SK-N-SH (cell line): ENCODE measurements around the gene MACROD1. TPM values are rescaled to one million over a fixed set of nuclear protein-coding genes. Genes with fewer than 3 reads are reported as not detected.
"Not testable (repeated sequence)": the region's sequence is repeated elsewhere in the genome, so short reads cannot be mapped to it uniquely, and the experiment has no call there.

Source experiments
- CTCF ChIA-PET: fragments of 300-600, 350-600 bp; formaldehyde crosslinking; extraction: SDS; loops from one replicate; lab custom pipeline; 2021; lab: Yijun Ruan, JAX
- POLR2A ChIA-PET: fragments of 350-600 bp; sonication (Branson Sonifier 250); formaldehyde crosslinking; extraction: SDS; loops from one replicate; lab custom pipeline; 2020; ENCODE audit warnings: antibody characterized with exemption, inconsistent platforms; lab: Yijun Ruan, JAX
- DNase-seq: peaks from one replicate; pipeline ENCODE4 v3.0.0; 2012
- H2AFZ ChIP-seq: fragments of 200-600 bp; sonication (generic); 2 replicates; pipeline ENCODE4 v1.8.1; 2016; ENCODE audit warnings: antibody characterized with exemption, mild to moderate bottlenecking, low read depth
- H3F3A ChIP-seq: fragments of 200-600 bp; sonication (generic); replicated peaks from 2 replicates; pipeline ENCODE3; 2016; ENCODE audit warnings: antibody characterized with exemption, mild to moderate bottlenecking; ENCODE audit not compliant: insufficient read depth
- H3K27ac ChIP-seq, 2 experiments: fragments of 200-500 bp in 1 of 2; fragments of 200-600 bp in 1 of 2; sonication (Bioruptor generic) in 1 of 2; sonication (generic), shearing (Covaris generic) in 1 of 2; 2 replicates each; pipeline versions ENCODE4 v1.5.1 to v1.6.1; 2014 to 2016; ENCODE audit warnings: low read depth in 2 of 2, inconsistent platforms in 1 of 2, low read length in 1 of 2, mild to moderate bottlenecking in 1 of 2, mixed read lengths in 1 of 2
- H3K27me3 ChIP-seq: fragments of 200-600 bp; sonication (generic), shearing (Covaris generic); 2 replicates; pipeline ENCODE4 v1.6.1; 2016; ENCODE audit warnings: mixed run types; ENCODE audit not compliant: insufficient read depth
- H3K36me3 ChIP-seq, 2 experiments: fragments of 200-500 bp in 1 of 2; fragments of 200-600 bp in 1 of 2; sonication (Bioruptor generic) in 1 of 2; sonication (generic) in 1 of 2; replicated peaks in 1 of 2; 2 replicates each; pipeline versions ENCODE3 to v1.5.1; 2014 to 2016; ENCODE audit warnings: low read length in 1 of 2, mild to moderate bottlenecking in 1 of 2; ENCODE audit not compliant: insufficient read depth in 2 of 2, control insufficient read depth in 1 of 2
- H3K4me1 ChIP-seq, 2 experiments: fragments of 200-500 bp in 1 of 2; fragments of 200-600 bp in 1 of 2; sonication (Bioruptor generic) in 1 of 2; sonication (generic), shearing (Covaris generic) in 1 of 2; 2 replicates each; pipeline versions ENCODE4 v1.5.1 to v1.6.1; 2014 to 2016; ENCODE audit warnings: low read depth in 1 of 2, low read length in 1 of 2, mixed run types in 1 of 2; ENCODE audit not compliant: insufficient read depth in 2 of 2, control insufficient read depth in 1 of 2
- H3K4me2 ChIP-seq: fragments of 200-600 bp; sonication (generic), shearing (Covaris generic); 2 replicates; pipeline ENCODE4 v1.6.1; 2017; ENCODE audit warnings: mixed run types
- H3K4me3 ChIP-seq, 2 experiments: fragments of 200-500 bp in 1 of 2; fragments of 200-600 bp in 1 of 2; sonication (Bioruptor generic) in 1 of 2; sonication (generic), shearing (Covaris generic) in 1 of 2; 2 replicates each; pipeline versions ENCODE4 v1.5.1 to v1.8.1; 2014 to 2016; ENCODE audit warnings: low read depth in 2 of 2, inconsistent platforms in 1 of 2, low read length in 1 of 2, mild to moderate bottlenecking in 1 of 2, mixed read lengths in 1 of 2, moderate library complexity in 1 of 2
- H3K79me2 ChIP-seq: fragments of 200-600 bp; sonication (generic); 2 replicates; pipeline ENCODE4 v1.8.1; 2017; ENCODE audit warnings: mild to moderate bottlenecking; ENCODE audit not compliant: insufficient read depth
- H3K9ac ChIP-seq: fragments of 200-600 bp; sonication (generic); 2 replicates; pipeline ENCODE4 v1.6.1; 2017; ENCODE audit warnings: mixed run types
- H3K9me2 ChIP-seq: fragments of 200-600 bp; sonication (generic); 2 replicates; pipeline ENCODE4 v1.6.1; 2017; ENCODE audit warnings: mixed run types
- H3K9me3 ChIP-seq: fragments of 200-600 bp; sonication (generic); 2 replicates; pipeline ENCODE4 v1.6.1; 2017; ENCODE audit warnings: mixed run types, mild to moderate bottlenecking, moderate library complexity
- H4K20me1 ChIP-seq: fragments of 200-600 bp; sonication (generic); 2 replicates; pipeline ENCODE4 v1.6.1; 2017; ENCODE audit warnings: mild to moderate bottlenecking, mixed run types; ENCODE audit not compliant: insufficient read depth
- CHD2 ChIP-seq: fragments of 150-350 bp; IDR thresholded peaks from 2 replicates; pipeline ENCODE4 v1.6.1; 2018; ENCODE audit warnings: low read length; ENCODE audit not compliant: partially characterized antibody
- ELF1 ChIP-seq: IDR thresholded peaks from 2 replicates; pipeline ENCODE4 v1.4.0; 2012
- FOXM1 ChIP-seq: IDR thresholded peaks from 2 replicates; pipeline ENCODE4 v1.4.0; 2012; ENCODE audit warnings: low read depth, mild to moderate bottlenecking
- GABPA ChIP-seq: IDR thresholded peaks from 2 replicates; pipeline ENCODE4 v1.4.0; 2012; ENCODE audit warnings: low read depth, mild to moderate bottlenecking
- JUND ChIP-seq: IDR thresholded peaks from 2 replicates; pipeline ENCODE4 v1.4.0; 2012
- MAX ChIP-seq: IDR thresholded peaks from 2 replicates; pipeline ENCODE4 v1.4.0; 2012; ENCODE audit warnings: low read depth
- PBX3 ChIP-seq: IDR thresholded peaks from 2 replicates; pipeline ENCODE4; 2012
- POLR2AphosphoS5 ChIP-seq: IDR thresholded peaks from 2 replicates; pipeline ENCODE4 v1.6.1; 2012; ENCODE audit warnings: low read depth, low read length
- REST ChIP-seq: IDR thresholded peaks from 2 replicates; pipeline ENCODE4 v1.6.1; 2012; ENCODE audit warnings: mild to moderate bottlenecking, low read depth, low read length, moderate library complexity
- RXRA ChIP-seq: IDR thresholded peaks from 2 replicates; pipeline ENCODE4 v1.4.0; 2012; ENCODE audit warnings: low read depth, mild to moderate bottlenecking, borderline replicate concordance
- SIN3A ChIP-seq: IDR thresholded peaks from 2 replicates; pipeline ENCODE4 v1.6.1; 2012; ENCODE audit warnings: low read depth, mild to moderate bottlenecking, low read length, moderate library complexity, borderline replicate concordance
- TAF1 ChIP-seq: IDR thresholded peaks from 2 replicates; pipeline ENCODE4 v1.6.1; 2012; ENCODE audit warnings: low read depth, mild to moderate bottlenecking, low read length, moderate library complexity, borderline replicate concordance
- TEAD4 ChIP-seq: IDR thresholded peaks from 2 replicates; pipeline ENCODE4 v1.4.0; 2012; ENCODE audit warnings: mild to moderate bottlenecking, borderline replicate concordance; ENCODE audit not compliant: insufficient read depth
- WGBS: methylation state at CpG from one replicate; pipeline ENCODE4 v1.1.6; 2017; ENCODE audit warnings: low lambda C conversion rate; 5-methylcytosine and 5-hydroxymethylcytosine counted together
- polyA plus RNA-seq, 3 experiments: library from polyadenylated mRNA; depleted of rRNA; stranded (reverse); fragments of >200 nt; gene quantifications; 2 replicates each; pipeline ENCODE4 v1.2.3, GENCODE V29; 2012

Gene MACROD1
- polyA plus RNA-seq, 1 of the 3 experiments (the other 2 are of a cell fraction) = 49.1 TPM

GRCh38 chr11:63974259-63975143 lies 191.4 kb downstream of the MACROD1 start, which contains the start of gene COX8A (continued):
- peak; percentile 95 for TF ChIP-seq PBX3
- TF ChIP-seq FOXM1 = peak; percentile 99
- TF ChIP-seq CHD2 = peak; percentile 74
- peak; percentile 43; the same call in 1 of the 2 replicates for TF ChIP-seq SIN3A
- TF ChIP-seq TEAD4 = no peak
- TF ChIP-seq RXRA = no peak
- peak; percentile 75; the same call in 1 of the 2 replicates for TF ChIP-seq TAF1
- 0 out of 2 replicates have a peak, but pooled peaks have one; percentile 4 for TF ChIP-seq REST
- peak; percentile 94 for TF ChIP-seq ELF1
- TF ChIP-seq POLR2AphosphoS5 = peak; percentile 80
- TF ChIP-seq MAX = peak; percentile 78; the same call in 1 of the 2 replicates
- peak; percentile 93 for TF ChIP-seq GABPA
- TF ChIP-seq JUND = no peak

- 62% methylated on average over 18 of the region's 18 CpGs for WGBS
- Histone ChIP-seq H3K79me2 (peaks cover 44% of the 10 kb centered on the region), H3K4me1 (peaks cover 11 to 15% of the 10 kb centered on the region in 2 experiments; a peak in 2 of 4 replicates), H2AFZ (peak overlapping the region; percentile 30; the same call in 1 of the 2 replicates), H4K20me1 (peaks cover 12% of the 10 kb centered on the region)
- ChIA-PET POLR2A (interaction anchor here (0.7 to 1.3 kb wide), 4 partner anchors 27 to 67 kb away, joined by 3 to 4 read pairs (median 4); no protein-coding TSS in a partner anchor), CTCF (interaction anchor here (0.7 to 1.9 kb wide), 7 partner anchors 11 to 277 kb away, joined by 3 to 6 read pairs (median 4); partner anchors contain the start of genes PLCB3 and ZFTA)
- not testable (repeated sequence) for H3K9ac ChIP-seq, H3K4me3 ChIP-seq, H3K27ac ChIP-seq, H3K9me3 ChIP-seq, H3K27me3 ChIP-seq, H3K36me3 ChIP-seq, H3K4me2 ChIP-seq, DNase-seq, H3K9me2 ChIP-seq, H3F3A ChIP-seq
Observed at GRCh38 chr11:63973912-63974258, 192.0 kb downstream of the MACROD1 start.
